Measurements from ENCODE around the gene PCYT2. TPM values are rescaled to one million over a fixed set of nuclear protein-coding genes. Genes with fewer than 3 reads are reported as not detected.
"Not testable (repeated sequence)": the region's sequence is repeated elsewhere in the genome, so short reads cannot be mapped to it uniquely, and the experiment has no call there.

PCYT2 gene
- total RNA-seq, 1 donor from 2014 or later: 26.8 TPM

GRCh38 chr17:81954131-81955057 lies 43.2 kb upstream of the PCYT2 start:
- H3K9me3 Mint-ChIP-seq (ENCODE audit: unreplicated experiment): no peaks in the 10 kb centered on the region
- H3K4me1 Mint-ChIP-seq (ENCODE audit: unreplicated experiment): peaks cover 4% of the 10 kb centered on the region
- DNase-seq (ENCODE audit: low spot score): no peak
- peaks cover 22% of the 10 kb centered on the region for H3K27me3 Mint-ChIP-seq (ENCODE audit: unreplicated experiment)
- peaks cover 8% of the 10 kb centered on the region for H3K36me3 Mint-ChIP-seq (ENCODE audit: low read depth, unreplicated experiment)
- no peak overlapping the region for H3K27ac Mint-ChIP-seq (ENCODE audit: unreplicated experiment)
- TF ChIP-seq CTCF (IDR thresholded peaks at IDR 0.05; ENCODE audit: unreplicated experiment): no peak
- H3K4me3 Mint-ChIP-seq (ENCODE audit: unreplicated experiment): no peak overlapping the region

GRCh38 chr17:81953443-81953842 lies 42.2 kb upstream of the PCYT2 start:
- not testable (repeated sequence) for H3K4me3 Mint-ChIP-seq (ENCODE audit: unreplicated experiment); DNase-seq (ENCODE audit: low spot score); H3K9me3 Mint-ChIP-seq (ENCODE audit: unreplicated experiment); H3K36me3 Mint-ChIP-seq (ENCODE audit: low read depth, unreplicated experiment); H3K4me1 Mint-ChIP-seq (ENCODE audit: unreplicated experiment); H3K27ac Mint-ChIP-seq (ENCODE audit: unreplicated experiment)
- peaks cover 15% of the 10 kb centered on the region for H3K27me3 Mint-ChIP-seq (ENCODE audit: unreplicated experiment)

GRCh38 chr17:81952792-81953228 lies 41.6 kb upstream of the PCYT2 start:
- no peak overlapping the region for H3K4me3 Mint-ChIP-seq (ENCODE audit: unreplicated experiment)
- no peak for TF ChIP-seq CTCF (IDR thresholded peaks at IDR 0.05; ENCODE audit: unreplicated experiment)
- H3K27me3 Mint-ChIP-seq (ENCODE audit: unreplicated experiment): peaks cover 8% of the 10 kb centered on the region
- H3K36me3 Mint-ChIP-seq (ENCODE audit: low read depth, unreplicated experiment): peaks cover 4% of the 10 kb centered on the region
- no peak for DNase-seq (ENCODE audit: low spot score)
- H3K4me1 Mint-ChIP-seq (ENCODE audit: unreplicated experiment): no peaks in the 10 kb centered on the region
- H3K9me3 Mint-ChIP-seq (ENCODE audit: unreplicated experiment): no peaks in the 10 kb centered on the region
- no peak overlapping the region for H3K27ac Mint-ChIP-seq (ENCODE audit: unreplicated experiment)

GRCh38 chr17:81951785-81952684 lies 40.8 kb upstream of the PCYT2 start:
- H3K4me3 Mint-ChIP-seq (ENCODE audit: unreplicated experiment): no peak overlapping the region
- peaks cover 3% of the 10 kb centered on the region for H3K27me3 Mint-ChIP-seq (ENCODE audit: unreplicated experiment)
- no peaks in the 10 kb centered on the region for H3K9me3 Mint-ChIP-seq (ENCODE audit: unreplicated experiment)
- TF ChIP-seq CTCF (IDR thresholded peaks at IDR 0.05; ENCODE audit: unreplicated experiment): no peak
- no peak for DNase-seq (ENCODE audit: low spot score)
- no peaks in the 10 kb centered on the region for H3K4me1 Mint-ChIP-seq (ENCODE audit: unreplicated experiment)
- no peaks in the 10 kb centered on the region for H3K36me3 Mint-ChIP-seq (ENCODE audit: low read depth, unreplicated experiment)
- H3K27ac Mint-ChIP-seq (ENCODE audit: unreplicated experiment): no peak overlapping the region

GRCh38 chr17:81950501-81950900 lies 39.3 kb upstream of the PCYT2 start:
- TF ChIP-seq CTCF (IDR thresholded peaks at IDR 0.05; ENCODE audit: unreplicated experiment): no peak
- no peak overlapping the region for H3K27ac Mint-ChIP-seq (ENCODE audit: unreplicated experiment)
- no peaks in the 10 kb centered on the region for H3K36me3 Mint-ChIP-seq (ENCODE audit: low read depth, unreplicated experiment)
- no peaks in the 10 kb centered on the region for H3K4me1 Mint-ChIP-seq (ENCODE audit: unreplicated experiment)
- H3K9me3 Mint-ChIP-seq (ENCODE audit: unreplicated experiment): no peaks in the 10 kb centered on the region
- H3K4me3 Mint-ChIP-seq (ENCODE audit: unreplicated experiment): no peak overlapping the region
- H3K27me3 Mint-ChIP-seq (ENCODE audit: unreplicated experiment): peaks cover 3% of the 10 kb centered on the region
- no peak for DNase-seq (ENCODE audit: low spot score)

Data from endothelial cell (in vitro differentiated cells).